ENCODE results near the gene SBDS.
"Not testable (repeated sequence)": the region's sequence is repeated elsewhere in the genome, so short reads cannot be mapped to it uniquely, and the experiment has no call there.

SBDS gene

DNA sequence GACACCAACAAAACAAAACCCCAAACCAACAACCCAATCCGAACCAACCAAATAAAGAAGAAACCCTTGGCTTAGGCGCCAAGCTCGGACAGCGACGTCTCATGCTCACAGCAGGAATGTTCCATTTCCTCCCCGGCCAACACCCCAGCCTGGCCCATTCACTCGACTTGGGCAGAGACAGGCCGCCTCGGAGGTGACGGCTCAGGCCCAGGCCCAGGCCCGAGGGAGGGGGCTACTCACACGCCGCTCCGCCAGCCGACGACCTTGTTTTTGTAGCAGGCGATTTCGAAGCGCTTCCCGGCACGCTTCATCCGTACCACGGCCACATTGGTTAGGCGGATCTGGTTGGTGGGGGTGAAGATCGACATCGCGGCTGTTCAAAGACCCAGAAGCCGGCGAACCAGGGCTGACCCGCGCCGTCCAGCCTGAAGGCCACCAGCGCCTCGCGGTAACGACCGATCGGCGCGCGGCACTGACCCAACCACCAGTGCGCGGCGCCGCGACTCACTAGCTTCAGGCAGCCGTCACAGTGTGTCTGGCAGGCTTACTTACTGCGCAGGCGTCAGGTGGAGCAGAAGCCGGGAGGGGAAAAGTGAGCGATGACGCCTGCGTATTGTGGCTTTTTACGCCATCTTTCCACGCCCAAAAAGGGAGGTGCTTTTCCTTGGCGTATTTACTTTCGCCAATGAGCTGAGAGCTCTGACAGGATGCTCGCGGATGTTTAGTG is at the start of gene SBDS:
Gene SBDS, minus strand, starts transcription at position 537 of the 727 bp plus-strand sequence. Its CDS starts 169 bp downstream, at position 368.
- H3K9me3 ChIP-seq (ENCODE audit: control insufficient read depth, insufficient read depth, low read depth, low read length); CTCF ChIA-PET; H3K4me1 ChIP-seq (ENCODE audit: control insufficient read depth, insufficient read depth, low read length): not testable (repeated sequence)
- POLR2A ChIA-PET = interaction anchor here (0.6 to 1.7 kb wide), 12 partner anchors 8 to 790 kb away, joined by 3 to 12 read pairs (median 5); partner anchors contain the start of genes RABGEF1, TMEM248 and TPST1
- H3K4me3 ChIP-seq (ENCODE audit: low read depth, low read length) = peak within 1 kb of the TSS; percentile 73
- TF ChIP-seq ZNF335 (tag by site-specific recombination; conservative IDR thresholded peaks at IDR 0.05) (peak; percentile 86), ZNF501 (tag by site-specific recombination; IDR thresholded peaks at IDR 0.05) (peak; percentile 85; the same call in 1 of the 2 replicates), ZNF600 (tag by site-specific recombination; IDR thresholded peaks at IDR 0.05) (peak; percentile 55; the same call in 1 of the 2 replicates), ZXDB (tag by site-specific recombination; IDR thresholded peaks at IDR 0.05) (peak; percentile 24; the same call in 1 of the 2 replicates), ZNF76 (tag by site-specific recombination; IDR thresholded peaks at IDR 0.05; ENCODE audit: borderline replicate concordance, low read depth) (0 out of 2 replicates have a peak, but pooled peaks have one; percentile 25), SP2 (tag by site-specific recombination; IDR thresholded peaks at IDR 0.05) (peak; percentile 72), ZBTB17 (tag by site-specific recombination; IDR thresholded peaks at IDR 0.05) (peak; percentile 77), SP3 (tag by site-specific recombination; IDR thresholded peaks at IDR 0.05) (0 out of 2 replicates have a peak, but pooled peaks have one; percentile 17), KLF8 (tag by site-specific recombination; IDR thresholded peaks at IDR 0.05) (0 out of 2 replicates have a peak, but pooled peaks have one; percentile 0), ZNF2 (tag by site-specific recombination; IDR thresholded peaks at IDR 0.05) (0 out of 2 replicates have a peak, but pooled peaks have one; percentile 43), ZNF341 (tag by site-specific recombination; IDR thresholded peaks at IDR 0.05; ENCODE audit: low read depth) (peak; percentile 11; the same call in 1 of the 2 replicates), ZNF843 (tag by site-specific recombination; IDR thresholded peaks at IDR 0.05) (peak; percentile 48; the same call in 1 of the 2 replicates), ZNF391 (tag by site-specific recombination; IDR thresholded peaks at IDR 0.05; ENCODE audit: borderline replicate concordance, low read depth) (peak; percentile 78; the same call in 1 of the 2 replicates)
- TF ChIP-seq, protein P1, sequence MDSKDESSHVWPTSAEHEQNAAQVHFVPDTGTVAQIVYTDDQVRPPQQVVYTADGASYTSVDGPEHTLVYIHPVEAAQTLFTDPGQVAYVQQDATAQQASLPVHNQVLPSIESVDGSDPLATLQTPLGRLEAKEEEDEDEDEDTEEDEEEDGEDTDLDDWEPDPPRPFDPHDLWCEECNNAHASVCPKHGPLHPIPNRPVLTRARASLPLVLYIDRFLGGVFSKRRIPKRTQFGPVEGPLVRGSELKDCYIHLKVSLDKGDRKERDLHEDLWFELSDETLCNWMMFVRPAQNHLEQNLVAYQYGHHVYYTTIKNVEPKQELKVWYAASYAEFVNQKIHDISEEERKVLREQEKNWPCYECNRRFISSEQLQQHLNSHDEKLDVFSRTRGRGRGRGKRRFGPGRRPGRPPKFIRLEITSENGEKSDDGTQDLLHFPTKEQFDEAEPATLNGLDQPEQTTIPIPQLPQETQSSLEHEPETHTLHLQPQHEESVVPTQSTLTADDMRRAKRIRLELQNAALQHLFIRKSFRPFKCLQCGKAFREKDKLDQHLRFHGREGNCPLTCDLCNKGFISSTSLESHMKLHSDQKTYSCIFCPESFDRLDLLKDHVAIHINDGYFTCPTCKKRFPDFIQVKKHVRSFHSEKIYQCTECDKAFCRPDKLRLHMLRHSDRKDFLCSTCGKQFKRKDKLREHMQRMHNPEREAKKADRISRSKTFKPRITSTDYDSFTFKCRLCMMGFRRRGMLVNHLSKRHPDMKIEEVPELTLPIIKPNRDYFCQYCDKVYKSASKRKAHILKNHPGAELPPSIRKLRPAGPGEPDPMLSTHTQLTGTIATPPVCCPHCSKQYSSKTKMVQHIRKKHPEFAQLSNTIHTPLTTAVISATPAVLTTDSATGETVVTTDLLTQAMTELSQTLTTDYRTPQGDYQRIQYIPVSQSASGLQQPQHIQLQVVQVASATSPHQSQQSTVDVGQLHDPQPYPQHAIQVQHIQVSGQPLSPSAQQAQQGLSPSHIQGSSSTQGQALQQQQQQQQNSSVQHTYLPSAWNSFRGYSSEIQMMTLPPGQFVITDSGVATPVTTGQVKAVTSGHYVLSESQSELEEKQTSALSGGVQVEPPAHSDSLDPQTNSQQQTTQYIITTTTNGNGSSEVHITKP (tag by site-specific recombination; IDR thresholded peaks at IDR 0.05) = peak; percentile 73
- TF ChIP-seq, protein P2, sequence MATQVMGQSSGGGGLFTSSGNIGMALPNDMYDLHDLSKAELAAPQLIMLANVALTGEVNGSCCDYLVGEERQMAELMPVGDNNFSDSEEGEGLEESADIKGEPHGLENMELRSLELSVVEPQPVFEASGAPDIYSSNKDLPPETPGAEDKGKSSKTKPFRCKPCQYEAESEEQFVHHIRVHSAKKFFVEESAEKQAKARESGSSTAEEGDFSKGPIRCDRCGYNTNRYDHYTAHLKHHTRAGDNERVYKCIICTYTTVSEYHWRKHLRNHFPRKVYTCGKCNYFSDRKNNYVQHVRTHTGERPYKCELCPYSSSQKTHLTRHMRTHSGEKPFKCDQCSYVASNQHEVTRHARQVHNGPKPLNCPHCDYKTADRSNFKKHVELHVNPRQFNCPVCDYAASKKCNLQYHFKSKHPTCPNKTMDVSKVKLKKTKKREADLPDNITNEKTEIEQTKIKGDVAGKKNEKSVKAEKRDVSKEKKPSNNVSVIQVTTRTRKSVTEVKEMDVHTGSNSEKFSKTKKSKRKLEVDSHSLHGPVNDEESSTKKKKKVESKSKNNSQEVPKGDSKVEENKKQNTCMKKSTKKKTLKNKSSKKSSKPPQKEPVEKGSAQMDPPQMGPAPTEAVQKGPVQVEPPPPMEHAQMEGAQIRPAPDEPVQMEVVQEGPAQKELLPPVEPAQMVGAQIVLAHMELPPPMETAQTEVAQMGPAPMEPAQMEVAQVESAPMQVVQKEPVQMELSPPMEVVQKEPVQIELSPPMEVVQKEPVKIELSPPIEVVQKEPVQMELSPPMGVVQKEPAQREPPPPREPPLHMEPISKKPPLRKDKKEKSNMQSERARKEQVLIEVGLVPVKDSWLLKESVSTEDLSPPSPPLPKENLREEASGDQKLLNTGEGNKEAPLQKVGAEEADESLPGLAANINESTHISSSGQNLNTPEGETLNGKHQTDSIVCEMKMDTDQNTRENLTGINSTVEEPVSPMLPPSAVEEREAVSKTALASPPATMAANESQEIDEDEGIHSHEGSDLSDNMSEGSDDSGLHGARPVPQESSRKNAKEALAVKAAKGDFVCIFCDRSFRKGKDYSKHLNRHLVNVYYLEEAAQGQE (tag by site-specific recombination; IDR thresholded peaks at IDR 0.05) = peak; percentile 55
- TF ChIP-seq, protein P3, sequence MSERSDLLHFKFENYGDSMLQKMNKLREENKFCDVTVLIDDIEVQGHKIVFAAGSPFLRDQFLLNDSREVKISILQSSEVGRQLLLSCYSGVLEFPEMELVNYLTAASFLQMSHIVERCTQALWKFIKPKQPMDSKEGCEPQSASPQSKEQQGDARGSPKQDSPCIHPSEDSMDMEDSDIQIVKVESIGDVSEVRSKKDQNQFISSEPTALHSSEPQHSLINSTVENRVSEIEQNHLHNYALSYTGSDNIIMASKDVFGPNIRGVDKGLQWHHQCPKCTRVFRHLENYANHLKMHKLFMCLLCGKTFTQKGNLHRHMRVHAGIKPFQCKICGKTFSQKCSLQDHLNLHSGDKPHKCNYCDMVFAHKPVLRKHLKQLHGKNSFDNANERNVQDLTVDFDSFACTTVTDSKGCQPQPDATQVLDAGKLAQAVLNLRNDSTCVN (tag by site-specific recombination; optimal IDR thresholded peaks at IDR 0.05) = peak; percentile 89
- H3K27ac ChIP-seq (ENCODE audit: extremely low read depth, low read depth, low read length) = peak within 1 kb of the TSS; percentile 58
- H3K36me3 ChIP-seq (ENCODE audit: control insufficient read depth in 2 of 2, insufficient read depth in 1 of 2, low read length in 2 of 2) = peaks cover 20 to 21% of the 10 kb centered on the region in 2 experiments

DNA sequence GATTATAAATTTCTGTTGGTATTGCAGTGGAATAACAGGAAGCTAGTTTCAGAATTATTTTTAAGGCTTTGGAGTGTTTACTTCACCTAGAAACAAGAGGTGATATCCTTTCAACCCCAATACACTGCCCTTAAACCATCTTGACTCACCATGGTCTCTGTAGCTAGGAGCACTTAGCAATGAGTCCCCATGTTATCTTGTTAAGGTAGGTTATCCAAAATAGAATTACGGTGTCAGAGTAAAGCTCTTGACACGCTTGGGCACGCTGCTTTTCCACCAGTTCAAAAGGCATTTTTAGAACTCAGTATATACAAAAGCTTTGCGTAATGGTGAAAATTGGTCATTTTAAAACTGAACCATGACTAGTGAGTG is 48.2 kb upstream of the SBDS start:
- H3K4me1 ChIP-seq (ENCODE audit: control insufficient read depth, insufficient read depth, low read length); H3K9me3 ChIP-seq (ENCODE audit: control insufficient read depth, insufficient read depth, low read depth, low read length); H3K4me3 ChIP-seq (ENCODE audit: low read depth, low read length); POLR2A ChIA-PET; H3K27ac ChIP-seq (ENCODE audit: extremely low read depth, low read depth, low read length); CTCF ChIA-PET; H3K36me3 ChIP-seq (ENCODE audit: control insufficient read depth in 2 of 2, insufficient read depth in 1 of 2, low read length in 2 of 2): not testable (repeated sequence)

DNA sequence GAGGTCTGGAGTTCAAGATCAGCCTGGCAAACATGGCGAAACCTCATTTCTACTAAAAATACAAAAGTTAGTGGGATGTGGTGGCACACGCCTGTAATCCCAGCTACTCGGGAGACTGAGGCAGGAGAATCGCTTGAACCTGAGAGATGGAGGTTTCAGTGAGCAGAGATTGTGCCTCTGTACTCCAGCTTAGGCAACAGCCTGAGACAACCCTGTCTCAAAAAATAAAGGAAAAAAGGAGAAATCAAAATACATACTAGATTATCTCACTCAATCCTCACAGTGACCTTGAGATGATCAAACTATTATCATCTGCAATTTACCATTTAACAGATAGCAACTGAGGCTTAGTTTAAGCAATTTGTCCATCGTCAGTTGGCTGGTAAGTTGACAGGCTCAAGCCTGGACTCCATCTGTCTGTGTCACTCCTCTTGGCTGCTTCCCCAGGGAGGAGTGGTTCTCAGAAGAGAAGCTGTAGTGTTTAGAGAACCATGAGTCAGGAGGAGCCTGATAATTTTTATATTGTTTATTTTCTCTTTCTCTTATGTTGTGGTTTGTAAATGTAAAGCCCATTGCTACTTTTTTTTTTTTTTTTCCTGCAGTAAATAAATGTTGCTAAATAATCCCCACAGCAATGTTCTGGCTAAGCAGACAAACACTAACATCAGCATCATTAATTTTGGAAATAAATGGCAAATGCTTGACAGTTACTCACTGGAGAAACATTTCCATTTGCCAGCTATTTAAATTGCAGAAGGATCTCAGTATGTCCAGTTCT is 47.6 kb upstream of the SBDS start:
- H3K27ac ChIP-seq (ENCODE audit: extremely low read depth, low read depth, low read length); H3K4me1 ChIP-seq (ENCODE audit: control insufficient read depth, insufficient read depth, low read length); CTCF ChIA-PET; H3K9me3 ChIP-seq (ENCODE audit: control insufficient read depth, insufficient read depth, low read depth, low read length); H3K36me3 ChIP-seq (ENCODE audit: control insufficient read depth in 2 of 2, insufficient read depth in 1 of 2, low read length in 2 of 2); H3K4me3 ChIP-seq (ENCODE audit: low read depth, low read length): not testable (repeated sequence)
- POLR2A ChIA-PET = interaction anchor here (0.6 kb wide), 1 partner anchor 66 kb away, joined by 3 read pairs; no protein-coding TSS in a partner anchor

All from HEK293 (cell line).